HEK293 (cell line): ENCODE data around the gene KRTCAP3.

Source experiments
- CTCF ChIA-PET: fragments of 350-600 bp; formaldehyde crosslinking; extraction: SDS; loops from one replicate; lab custom pipeline; 2021; ENCODE audit warnings: antibody characterized with exemption; lab: Yijun Ruan, JAX
- POLR2A ChIA-PET: fragments of 300-600 bp; formaldehyde crosslinking; extraction: SDS; loops from one replicate; lab custom pipeline; 2020; ENCODE audit warnings: antibody characterized with exemption, inconsistent platforms; lab: Yijun Ruan, JAX
- H3K27ac ChIP-seq: fragments of 200-500 bp; sonication (Bioruptor generic); 2 replicates; pipeline ENCODE4 v1.5.1; 2014; ENCODE audit warnings: low read depth, low read length, control low read depth, inconsistent platforms; ENCODE audit errors: extremely low read depth
- H3K36me3 ChIP-seq, 2 experiments: fragments of 200-500 bp in 1 of 2; sonication (Bioruptor generic) in 1 of 2; 1 replicate in 1 of 2; 2 replicates in 1 of 2; pipeline ENCODE4 v1.5.1; 2014 to 2017; ENCODE audit warnings: inconsistent platforms in 2 of 2, low read length in 2 of 2; ENCODE audit not compliant: control insufficient read depth in 2 of 2, insufficient read depth in 1 of 2
- H3K4me1 ChIP-seq: fragments of 200-500 bp; sonication (Bioruptor generic); 2 replicates; pipeline ENCODE4 v1.5.1; 2014; ENCODE audit warnings: mild to moderate bottlenecking, low read length, inconsistent platforms; ENCODE audit not compliant: control insufficient read depth, insufficient read depth
- H3K4me3 ChIP-seq: 2 replicates; pipeline ENCODE4 v1.5.1; 2011; ENCODE audit warnings: low read depth, mild to moderate bottlenecking, control low read depth, low read length, moderate library complexity
- H3K9me3 ChIP-seq: fragments of 200-500 bp; sonication (Bioruptor generic); 2 replicates; pipeline ENCODE4 v1.5.1; 2014; ENCODE audit warnings: low read depth, low read length, inconsistent platforms; ENCODE audit not compliant: control insufficient read depth, insufficient read depth
- HIC1 ChIP-seq: fragments of 450-650 bp; formaldehyde crosslinking; IDR thresholded peaks from 2 replicates; pipeline ENCODE4 v1.5.1; 2016; ENCODE audit warnings: missing biosample characterization, missing genetic modification characterization
- HOXA7 ChIP-seq: sonication (generic); formaldehyde crosslinking; IDR thresholded peaks from 2 replicates; pipeline ENCODE4 v1.8.1; 2022; ENCODE audit warnings: missing genetic modification reagents, borderline replicate concordance
- HOXC10 ChIP-seq: sonication (generic); formaldehyde crosslinking; IDR thresholded peaks from 2 replicates; pipeline ENCODE4 v1.8.1; 2023; ENCODE audit warnings: mild to moderate bottlenecking, missing genetic modification reagents
- PBX3 ChIP-seq: sonication (generic); formaldehyde crosslinking; IDR thresholded peaks from 2 replicates; pipeline ENCODE4 v1.8.1; 2022; ENCODE audit warnings: mild to moderate bottlenecking, moderate library complexity, missing genetic modification reagents
- SETDB1 ChIP-seq: IDR thresholded peaks from one replicate; pipeline ENCODE4 v1.6.1; 2017; ENCODE audit warnings: mild to moderate bottlenecking, low read length, moderate library complexity, mixed read lengths; ENCODE audit not compliant: insufficient read length
- YY2 ChIP-seq: fragments of 450-650 bp; formaldehyde crosslinking; IDR thresholded peaks from 2 replicates; pipeline ENCODE4 v1.5.1; 2016; ENCODE audit warnings: missing biosample characterization, missing genetic modification characterization
- ZBTB48 ChIP-seq: fragments of 450-650 bp; formaldehyde crosslinking; IDR thresholded peaks from 2 replicates; pipeline ENCODE4 v1.5.1; 2016; ENCODE audit warnings: missing biosample characterization, missing genetic modification characterization
- ZBTB49 ChIP-seq: fragments of 450-650 bp; formaldehyde crosslinking; IDR thresholded peaks from 2 replicates; pipeline ENCODE4 v1.5.1; 2016; ENCODE audit warnings: missing biosample characterization, missing genetic modification characterization, low read depth
- ZBTB6 ChIP-seq: fragments of 450-650 bp; formaldehyde crosslinking; IDR thresholded peaks from 2 replicates; pipeline ENCODE4 v1.5.1; 2017; ENCODE audit warnings: missing biosample characterization, missing genetic modification characterization
- ZEB2 ChIP-seq: fragments of 450-650 bp; formaldehyde crosslinking; IDR thresholded peaks from 2 replicates; pipeline ENCODE4 v1.5.1; 2016; ENCODE audit warnings: missing biosample characterization, missing genetic modification characterization
- ZNF114 ChIP-seq: fragments of 450-650 bp; formaldehyde crosslinking; IDR thresholded peaks from 2 replicates; pipeline ENCODE4 v1.5.0; 2017; ENCODE audit warnings: missing biosample characterization, missing genetic modification characterization
- ZNF26 ChIP-seq: fragments of 450-650 bp; formaldehyde crosslinking; IDR thresholded peaks from 2 replicates; pipeline ENCODE4 v1.5.1; 2016; ENCODE audit warnings: missing biosample characterization, missing genetic modification characterization
- ZNF391 ChIP-seq: fragments of 450-650 bp; formaldehyde crosslinking; IDR thresholded peaks from 2 replicates; pipeline ENCODE4 v1.5.1; 2016; ENCODE audit warnings: low read depth, missing biosample characterization, missing genetic modification characterization, borderline replicate concordance
- ZNF433 ChIP-seq: fragments of 450-650 bp; formaldehyde crosslinking; IDR thresholded peaks from 2 replicates; pipeline ENCODE4 v1.5.1; 2016; ENCODE audit warnings: missing biosample characterization, missing genetic modification characterization, low read depth
- ZNF501 ChIP-seq: fragments of 450-650 bp; formaldehyde crosslinking; IDR thresholded peaks from 2 replicates; pipeline ENCODE4 v1.5.1; 2016; ENCODE audit warnings: missing biosample characterization, missing genetic modification characterization
- ZNF561 ChIP-seq: fragments of 450-650 bp; IDR thresholded peaks from 2 replicates; pipeline ENCODE4 v1.5.1; 2018; ENCODE audit warnings: missing biosample characterization, missing genetic modification characterization, borderline replicate concordance
- ZNF600 ChIP-seq: fragments of 450-650 bp; formaldehyde crosslinking; IDR thresholded peaks from 2 replicates; pipeline ENCODE4 v1.5.1; 2016; ENCODE audit warnings: missing biosample characterization, missing genetic modification characterization
- ZNF639 ChIP-seq: fragments of 450-650 bp; formaldehyde crosslinking; IDR thresholded peaks from 2 replicates; pipeline ENCODE4 v1.5.1; 2016; ENCODE audit warnings: missing biosample characterization, missing genetic modification characterization
- ZNF654 ChIP-seq: fragments of 450-650 bp; formaldehyde crosslinking; IDR thresholded peaks from 2 replicates; pipeline ENCODE4 v1.5.1; 2016; ENCODE audit warnings: low read depth, missing biosample characterization, missing genetic modification characterization
- ZNF670 ChIP-seq: fragments of 450-650 bp; formaldehyde crosslinking; IDR thresholded peaks from 2 replicates; pipeline ENCODE4 v1.5.1; 2016; ENCODE audit warnings: missing biosample characterization, missing genetic modification characterization, low read depth
- ZNF692 ChIP-seq: fragments of 450-650 bp; formaldehyde crosslinking; IDR thresholded peaks from 2 replicates; pipeline ENCODE4 v1.5.1; 2016; ENCODE audit warnings: missing biosample characterization, missing genetic modification characterization
- ZNF707 ChIP-seq: fragments of 450-650 bp; formaldehyde crosslinking; IDR thresholded peaks from 2 replicates; pipeline ENCODE4 v1.5.1; 2016; ENCODE audit warnings: missing biosample characterization, missing genetic modification characterization

Gene KRTCAP3

GRCh38 chr2:27407798-27408491 is 34.2 kb upstream of the KRTCAP3 start (continued):
- peak; percentile 62 for TF ChIP-seq ZEB2
- TF ChIP-seq ZBTB49 (tag by site-specific recombination), result no peak
- TF ChIP-seq HOXC10 (CRISPR knock-in tag), result no peak
- peak; percentile 13; the same call in 1 of the 2 replicates for TF ChIP-seq ZNF654 (tag by site-specific recombination)
- 0 out of 2 replicates have a peak, but pooled peaks have one; percentile 13 for TF ChIP-seq ZNF600 (tag by site-specific recombination)
- no peak for TF ChIP-seq ZNF639
- no peak for TF ChIP-seq ZNF433 (tag by site-specific recombination)

GRCh38 chr2:27408601-27409320 is 33.4 kb upstream of the KRTCAP3 start:
- ChIA-PET POLR2A (interaction anchor here (0.6 to 3.4 kb wide), 16 partner anchors 12 to 337 kb away, joined by 3 to 56 read pairs (median 4); partner anchors contain the start of genes CCDC121, EIF2B4, GPN1 and GTF3C2), CTCF (interaction anchor here (0.6 to 4.2 kb wide), 11 partner anchors 8 to 988 kb away, joined by 3 to 17 read pairs (median 4); partner anchors contain the start of gene NRBP1)
- Histone ChIP-seq H3K9me3 (no peaks in the 10 kb centered on the region), H3K4me1 (peaks cover 9% of the 10 kb centered on the region; the same call in 1 of the 2 replicates), H3K27ac (peak overlapping the region; percentile 96), H3K4me3 (peak overlapping the region; percentile 98), H3K36me3 (peaks cover 19 to 26% of the 10 kb centered on the region in 2 experiments; a peak in 2 of 3 replicates)
- TF ChIP-seq SETDB1 (no peak), ZNF692 (tag by site-specific recombination) (peak; percentile 70; the same call in 1 of the 2 replicates), HIC1 (tag by site-specific recombination) (peak; percentile 58), ZNF114 (tag by site-specific recombination) (no peak), ZNF26 (tag by site-specific recombination) (no peak), ZNF707 (tag by site-specific recombination) (no peak), ZBTB48 (tag by site-specific recombination) (peak; percentile 59; the same call in 1 of the 2 replicates), HOXA7 (no peak), YY2 (no peak; the same call in none of the 2 replicates), ZNF670 (tag by site-specific recombination) (no peak), ZNF391 (no peak), ZNF501 (peak; percentile 15; the same call in 1 of the 2 replicates), ZBTB6 (tag by site-specific recombination) (no peak), PBX3 (CRISPR knock-in tag) (no peak; the same call in 1 of the 2 replicates), ZNF561 (tag by site-specific recombination) (no peak)
